ENCODE results near the gene CAMK2A.

CAMK2A gene

DNA sequence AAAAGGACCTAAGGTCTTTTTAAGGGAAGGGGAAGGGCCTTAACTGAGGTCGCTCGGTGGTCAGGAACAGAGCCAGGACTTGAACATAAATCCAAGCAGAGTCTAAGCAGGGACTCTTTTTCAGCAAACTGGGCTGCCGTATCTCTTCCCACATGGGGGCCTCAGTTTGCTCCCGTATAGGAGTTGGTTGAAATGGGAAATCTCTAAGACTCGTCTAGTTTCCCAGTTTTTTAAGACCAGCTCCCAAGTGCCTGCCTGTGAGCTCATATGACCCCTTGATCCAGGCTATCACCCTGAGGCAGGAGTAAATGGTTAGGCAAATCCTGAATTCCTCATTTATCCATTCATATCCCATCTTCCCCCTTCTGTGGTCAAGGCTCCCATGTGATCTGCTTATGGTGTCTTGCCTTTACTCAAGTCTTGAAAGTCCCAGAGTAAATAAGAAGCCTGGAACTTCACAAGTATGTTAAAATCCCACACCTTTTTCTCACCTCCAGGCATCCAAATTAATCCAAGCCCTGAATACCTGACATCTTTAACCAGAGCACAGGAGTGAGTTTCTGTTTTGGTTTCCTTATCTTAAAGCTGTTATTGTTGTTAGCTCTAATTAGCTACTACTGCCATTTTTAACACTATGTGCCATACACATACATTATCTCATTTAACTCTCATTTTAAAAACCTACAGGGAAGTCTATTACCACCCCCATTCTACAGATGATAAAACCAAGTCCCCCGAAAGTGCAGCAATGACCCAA, 10.2 kb upstream of the CAMK2A start:
- DNase-seq, result no peak

DNA sequence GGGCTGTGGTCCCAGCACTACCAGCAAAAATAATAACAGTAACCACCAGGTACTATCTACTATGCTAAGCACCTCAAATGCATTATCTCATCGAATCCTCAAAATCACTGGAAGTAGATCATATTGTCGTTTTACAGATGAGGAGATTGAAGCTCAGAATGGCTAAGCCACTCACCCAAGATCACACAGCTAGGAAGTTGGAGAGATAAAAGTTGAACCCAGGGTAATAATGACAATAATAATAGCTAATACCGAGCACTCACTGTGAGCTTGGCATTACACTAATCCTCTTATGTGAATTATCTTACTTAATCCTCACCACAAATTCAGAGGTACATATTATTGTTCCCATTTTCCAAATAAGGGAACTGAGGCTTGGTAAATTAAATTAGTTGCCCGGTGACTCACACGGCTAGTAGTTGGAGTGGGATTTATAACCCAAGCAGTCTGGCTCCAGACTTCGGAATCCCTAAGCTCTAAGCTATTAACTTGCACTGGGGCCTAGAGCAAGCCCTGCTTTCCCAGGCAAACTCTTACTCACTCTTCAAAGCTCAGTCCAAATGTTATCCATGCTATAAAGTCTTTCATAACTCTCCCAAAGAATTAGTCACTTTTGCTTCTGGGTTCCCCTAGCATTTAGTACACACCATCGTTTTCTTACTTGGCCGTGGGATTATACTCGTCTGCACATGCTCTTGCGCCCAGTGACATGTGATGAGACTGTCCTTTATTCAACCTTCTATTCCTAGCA, 9.3 kb upstream of the CAMK2A start:
- DNase-seq, result no peak

DNA sequence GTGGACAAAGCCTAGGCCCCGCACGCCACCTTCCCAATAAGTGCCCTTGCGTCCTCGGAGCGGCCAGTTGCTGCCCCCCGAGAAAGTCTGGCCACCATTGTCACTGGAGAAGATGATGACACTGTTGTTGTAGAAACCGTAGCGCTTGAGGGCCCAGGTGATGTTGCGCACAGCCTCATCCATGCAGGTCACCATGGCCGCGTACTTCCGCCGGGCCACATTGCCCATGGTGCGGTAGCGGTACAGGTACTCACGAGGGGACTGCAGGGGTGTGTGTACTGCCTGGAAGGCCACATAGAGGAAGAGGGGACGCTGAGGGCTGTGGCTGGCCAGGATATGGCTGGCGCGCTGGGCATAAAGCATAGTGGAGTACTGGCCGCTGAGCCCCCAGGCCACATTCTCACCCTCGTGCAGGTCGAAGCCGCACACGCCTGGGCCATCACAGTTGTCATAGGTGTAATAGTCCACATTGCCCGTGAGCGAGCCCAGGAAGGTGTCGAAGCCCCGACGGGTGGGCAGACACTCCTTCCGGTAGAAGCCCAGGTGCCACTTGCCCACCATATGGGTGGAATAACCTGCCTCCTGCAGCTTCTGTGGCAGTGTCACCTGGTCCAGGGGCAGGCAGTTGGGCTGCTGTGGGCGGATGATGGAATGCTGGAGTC, 8.5 kb upstream of the CAMK2A start:
- DNase-seq, result no peak

DNA sequence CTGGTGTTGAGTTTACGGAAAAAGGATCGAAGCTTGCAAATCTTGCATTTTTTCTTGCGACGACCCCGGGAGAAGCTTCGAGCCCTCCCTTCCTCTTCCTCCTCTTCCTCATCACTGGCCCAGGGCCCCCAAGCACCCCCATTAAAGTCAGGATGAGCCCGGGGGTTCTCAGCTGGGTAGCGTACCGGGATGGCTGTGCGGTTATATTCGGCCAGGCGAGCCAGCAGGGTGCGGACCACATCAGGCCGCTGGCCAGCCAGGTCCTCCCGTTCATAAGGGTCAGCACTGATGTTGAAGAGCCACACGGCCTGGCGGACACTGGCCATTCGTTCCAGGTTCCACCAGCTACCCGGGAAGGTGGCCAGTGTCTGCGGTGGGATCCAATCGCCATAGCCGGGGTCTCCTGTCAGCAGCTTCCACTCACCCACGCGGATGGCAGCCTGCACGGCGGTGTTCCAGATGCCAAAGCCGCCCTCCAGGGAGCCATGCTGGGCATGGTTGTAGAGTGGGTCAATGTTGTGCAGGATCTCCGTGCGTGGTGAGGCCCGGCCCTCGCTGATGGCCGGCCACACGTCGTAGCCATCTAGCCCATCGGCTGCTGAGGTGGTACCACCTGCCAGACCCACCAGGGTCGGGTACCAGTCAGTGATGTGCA, 7.8 kb upstream of the CAMK2A start:
- DNase-seq, result no peak

DNA sequence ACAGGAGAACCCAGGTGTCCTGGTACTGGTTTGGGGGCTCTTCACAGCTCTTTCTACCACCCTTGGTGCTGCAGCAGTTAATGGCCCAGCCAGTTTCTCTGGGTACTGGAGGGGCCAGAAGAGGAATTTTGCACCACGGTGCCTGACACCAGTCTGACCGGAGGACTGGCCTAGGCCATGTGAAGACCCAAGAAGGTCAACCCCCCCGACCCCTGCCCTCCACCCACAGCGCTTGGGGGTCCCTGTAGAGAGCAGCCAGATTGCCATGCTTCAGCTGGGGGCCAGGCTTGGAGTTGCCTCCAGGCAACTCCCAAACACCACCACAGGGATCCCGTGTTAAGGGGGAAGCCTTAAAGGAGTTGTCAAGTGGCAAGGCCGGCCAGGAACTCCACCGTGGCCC, 6.9 kb upstream of the CAMK2A start:
- no peak for DNase-seq

DNA sequence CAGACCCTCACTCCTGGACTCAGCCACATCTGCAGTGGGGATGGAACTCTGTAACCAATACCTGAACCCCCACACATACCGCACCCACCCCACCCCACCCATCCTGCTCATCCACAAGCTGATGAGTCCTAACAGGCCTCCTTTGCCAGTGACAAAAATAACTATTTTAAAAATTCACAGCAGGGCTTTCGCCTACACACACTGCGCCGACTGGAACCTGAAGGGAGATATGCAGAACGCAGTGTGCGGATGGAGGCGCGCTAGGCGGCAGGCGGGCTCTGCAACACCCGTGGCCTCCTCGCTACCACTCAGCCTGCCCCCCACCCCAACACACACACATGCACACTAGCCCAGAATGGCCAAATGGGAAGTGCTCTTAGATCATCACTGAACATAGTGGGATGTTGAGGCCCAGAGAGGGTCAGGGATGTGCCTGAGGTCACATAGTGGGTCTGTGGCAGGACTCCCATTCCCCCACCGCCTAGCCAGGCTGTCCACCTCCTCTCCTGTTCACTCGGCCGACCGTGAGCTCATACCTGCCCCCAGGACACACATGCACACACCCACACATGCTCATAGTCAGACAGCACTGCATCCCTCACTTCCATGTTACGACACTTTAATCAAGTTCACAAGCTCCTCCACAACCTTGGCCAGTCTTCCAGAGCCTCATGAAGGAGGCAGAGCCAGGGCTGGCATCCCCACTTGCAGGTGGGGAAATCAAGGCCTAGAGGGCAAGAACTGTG, 6.3 kb upstream of the CAMK2A start:
- DNase-seq, result no peak

DNA sequence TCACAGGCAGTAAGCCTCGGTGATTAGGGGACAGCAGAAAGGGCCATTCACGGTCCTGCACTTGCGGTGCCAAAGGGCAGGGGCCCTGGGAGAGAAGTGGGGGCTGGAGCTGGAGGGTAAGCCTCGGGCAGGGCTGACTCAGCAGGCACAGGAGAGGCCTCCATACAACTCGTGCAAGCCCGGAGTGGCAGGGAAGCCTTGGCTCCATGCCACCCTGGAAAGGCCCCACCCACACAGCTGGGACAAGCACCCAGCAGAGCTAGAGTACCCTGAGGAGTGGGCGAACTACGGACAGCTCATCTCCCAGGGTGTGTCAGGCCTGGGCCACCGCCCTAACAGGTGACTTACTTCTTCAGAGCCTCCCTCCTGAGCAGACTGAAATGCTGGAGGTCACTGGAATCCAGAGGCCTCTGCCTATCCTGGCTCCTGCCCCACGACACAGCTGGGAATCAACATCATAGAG, 5.6 kb upstream of the CAMK2A start:
- no peak for DNase-seq

DNA sequence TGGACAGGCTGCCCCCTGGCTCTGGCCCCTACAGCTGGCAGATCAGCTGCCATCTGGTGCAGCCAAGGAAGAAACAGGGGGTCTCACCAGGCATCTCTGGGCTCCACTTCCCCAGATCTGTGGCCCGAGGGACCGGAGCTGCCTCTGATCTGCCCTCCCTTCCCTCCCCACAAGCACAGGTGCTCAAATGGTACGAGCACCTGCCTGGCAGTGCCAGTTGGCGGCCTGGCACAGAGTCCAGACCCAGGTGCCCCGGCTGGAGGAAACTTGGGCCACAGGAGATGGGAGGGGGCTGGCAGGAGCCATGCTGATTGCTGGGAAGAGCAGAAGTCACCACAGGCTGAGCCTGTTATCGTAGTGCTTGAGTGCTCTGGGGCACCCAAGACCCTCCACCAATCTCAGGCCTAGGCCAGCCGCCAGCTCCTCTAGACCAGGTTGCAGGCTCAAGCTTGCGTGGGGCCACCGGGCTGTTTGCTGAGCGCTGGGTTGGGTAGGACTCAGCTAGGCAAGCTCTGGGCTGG, 5.0 kb upstream of the CAMK2A start:
- no peak for DNase-seq

DNA sequence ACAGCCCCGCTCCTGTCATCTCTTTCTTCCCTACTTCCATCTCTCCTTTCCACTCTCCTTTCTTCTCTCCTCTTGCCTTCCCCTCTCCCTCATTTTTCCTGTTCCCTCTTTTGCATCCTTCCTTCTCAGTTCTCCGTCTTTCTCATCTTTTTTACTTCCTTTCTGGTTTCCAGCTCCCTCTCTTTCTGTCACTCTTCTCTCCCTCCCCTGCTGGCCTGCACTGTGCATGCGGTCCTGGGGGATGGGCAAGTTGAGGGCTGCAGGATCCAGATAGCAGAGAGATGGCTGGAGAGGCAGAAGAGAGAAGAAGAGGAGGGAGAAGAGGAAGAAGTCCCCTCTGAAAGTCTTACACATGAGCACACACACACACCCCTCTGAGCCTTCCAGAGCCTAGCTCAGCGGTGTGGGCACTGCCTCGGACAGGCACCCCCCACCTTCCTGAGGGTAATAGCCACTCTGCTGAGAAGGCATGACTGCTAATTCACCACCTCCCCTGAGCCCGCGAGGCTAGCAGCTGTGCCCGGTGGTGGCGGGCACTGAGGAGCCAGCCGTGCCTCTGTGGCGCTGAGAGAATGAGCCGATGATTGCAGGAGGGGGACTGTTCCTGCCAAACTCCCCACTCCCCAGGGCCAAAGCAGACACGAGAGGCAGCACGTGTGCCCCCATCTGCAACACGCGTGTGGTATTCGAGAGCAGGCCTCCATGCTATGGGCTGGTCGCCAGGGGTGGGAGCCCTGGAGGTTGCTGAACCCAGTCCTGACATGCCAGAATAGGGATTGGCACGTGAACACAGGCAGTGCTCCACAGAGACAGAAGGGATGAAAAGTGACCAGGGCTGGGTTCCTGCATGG, 3.7 kb upstream of the CAMK2A start:
- no peak for DNase-seq

DNA sequence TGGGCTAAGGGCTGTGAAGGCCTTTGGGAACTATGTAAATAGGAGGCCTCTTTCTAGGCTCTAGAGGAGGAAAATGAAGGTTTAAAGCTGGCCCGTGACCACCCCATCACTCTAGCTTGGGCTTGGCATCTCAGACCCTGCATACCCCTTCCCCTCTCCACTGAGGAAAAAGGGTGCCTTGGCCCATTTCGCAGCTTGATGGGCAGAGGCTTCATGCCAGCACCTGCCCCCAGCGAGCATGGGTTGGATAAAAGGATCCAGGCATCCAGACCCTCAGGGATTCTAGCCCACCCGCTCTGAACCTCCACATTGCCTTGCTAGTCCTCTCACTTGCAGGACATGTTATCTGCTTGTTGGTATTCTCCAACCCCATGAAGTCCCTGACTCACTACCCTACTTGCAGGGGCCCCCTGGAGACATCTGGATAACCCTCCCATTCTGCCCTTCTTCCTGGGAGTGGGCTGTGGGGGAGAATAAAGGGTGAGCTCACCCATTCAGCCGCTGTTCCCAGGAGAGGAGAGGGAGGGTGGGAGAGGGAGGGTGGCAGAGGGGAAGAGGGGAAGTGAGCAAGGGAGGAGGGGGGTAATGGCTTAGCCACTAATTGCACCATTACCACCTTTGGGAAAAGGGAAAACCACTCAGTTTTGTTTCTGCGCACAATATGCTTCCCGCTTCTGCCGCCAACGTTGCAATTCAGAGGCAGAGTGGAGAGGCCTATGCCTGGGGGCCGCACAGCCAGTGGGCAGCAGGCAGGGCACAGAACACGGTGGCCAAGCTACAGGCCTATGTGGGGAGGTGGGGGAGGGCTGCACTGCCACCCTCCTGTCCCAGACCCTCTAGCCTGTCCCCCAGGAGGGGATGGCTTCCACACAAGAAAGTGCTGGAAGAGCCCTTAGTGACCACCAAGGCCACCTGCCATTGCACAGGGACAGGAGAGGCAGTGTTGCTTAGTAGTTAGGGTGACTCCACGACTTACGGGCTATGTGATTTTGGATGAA, 2.1 kb upstream of the CAMK2A start:
- DNase-seq, result no peak

DNA sequence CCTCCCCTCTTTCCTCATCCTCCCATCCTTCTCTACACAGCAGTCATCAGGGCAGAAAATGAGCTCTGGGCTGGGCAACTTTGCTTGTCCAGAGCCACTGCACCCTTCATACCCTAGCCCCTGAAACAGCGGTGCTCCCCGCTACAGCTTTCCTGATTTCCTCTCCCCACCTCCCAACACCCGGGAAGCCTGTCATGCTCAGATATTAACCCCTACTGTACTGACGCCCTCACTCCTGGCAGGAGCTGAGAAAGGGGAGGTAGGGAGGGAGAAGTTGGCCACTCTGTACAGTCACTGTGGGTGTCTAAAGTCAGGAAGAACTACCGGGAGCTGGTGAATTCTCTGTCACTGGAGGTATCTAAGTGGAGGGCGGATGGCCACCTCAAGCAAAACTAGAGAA, 782 bp downstream of the CAMK2A start:
- no peak for DNase-seq

DNA sequence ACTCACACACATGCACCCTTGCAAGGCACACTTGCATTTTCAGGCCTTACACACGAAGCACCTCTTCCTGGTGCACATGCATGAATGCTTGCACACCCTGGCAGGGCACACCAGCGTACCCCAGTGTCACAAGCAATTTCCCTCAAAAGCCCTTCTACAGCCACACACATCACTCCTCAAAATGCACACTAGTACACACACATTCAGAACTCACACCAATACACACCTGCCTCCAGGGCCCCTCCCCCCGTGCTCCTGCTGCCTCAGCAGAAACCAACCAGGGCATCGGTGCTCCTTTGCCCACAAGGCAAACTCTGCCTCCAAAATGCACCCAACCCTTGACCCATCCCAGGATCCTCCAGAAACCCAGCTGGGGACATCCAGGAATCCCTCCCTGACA, 1.2 kb downstream of the CAMK2A start:
- DNase-seq, result no peak

DNA sequence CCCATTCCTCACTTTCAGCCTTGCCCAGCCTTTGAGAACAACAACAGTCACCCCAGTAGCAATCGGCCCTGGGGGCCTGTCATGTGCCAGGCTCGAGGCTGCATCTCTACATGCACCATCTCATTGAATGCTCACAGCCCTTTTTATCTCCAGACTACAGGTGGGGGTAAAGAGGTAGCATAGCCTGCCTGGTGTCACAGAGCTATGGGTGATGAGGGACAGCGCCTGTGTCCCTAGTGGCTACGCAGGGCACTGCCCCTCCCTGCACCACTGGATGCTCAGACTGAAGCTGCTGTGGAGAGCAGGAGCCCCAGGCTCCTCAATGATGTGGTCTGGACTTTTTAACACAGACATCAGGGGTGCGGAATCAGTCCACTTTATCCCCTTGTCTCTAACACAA, 2.8 kb downstream of the CAMK2A start:
- DNase-seq, result no peak

DNA sequence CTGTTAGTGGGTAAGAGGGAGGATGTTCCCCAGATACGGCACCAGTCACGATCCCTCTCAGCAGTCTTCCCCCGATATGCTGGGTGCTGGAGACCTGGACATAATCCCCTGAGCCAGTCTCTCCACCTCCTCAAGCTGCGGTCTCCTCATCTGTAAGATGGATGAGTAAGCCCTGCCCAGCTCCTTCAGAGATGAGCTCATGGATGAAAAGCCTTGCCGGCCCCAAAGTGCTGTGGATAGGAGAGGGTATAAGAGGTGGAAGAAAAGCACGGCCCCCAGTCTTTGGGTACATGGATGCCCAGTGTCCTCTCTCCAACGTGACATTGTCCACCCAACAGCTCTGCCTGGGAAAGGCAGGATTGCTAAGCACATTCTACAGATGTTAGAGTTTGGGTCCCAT, 4.5 kb downstream of the CAMK2A start:
- no peak for DNase-seq

DNA sequence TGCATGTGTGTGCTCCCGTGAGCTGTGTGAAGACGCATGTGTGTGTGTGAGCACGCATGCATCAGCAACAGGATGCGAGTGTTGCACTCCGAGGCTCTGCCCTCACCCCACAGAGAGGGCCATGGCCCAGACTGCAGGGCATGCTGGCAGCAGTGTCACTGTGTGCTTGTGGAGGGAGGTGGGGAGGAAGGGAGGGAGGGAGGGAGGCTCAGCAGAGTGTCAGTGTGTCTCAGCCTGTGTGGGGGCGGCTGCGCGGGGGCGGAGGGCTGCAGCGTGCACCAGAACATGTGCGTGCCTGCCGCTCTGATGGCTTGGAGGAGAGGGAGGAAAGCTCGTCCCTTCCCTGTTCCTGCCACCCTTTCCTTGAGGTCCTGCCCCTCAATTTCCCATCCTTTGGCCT, 5.3 kb downstream of the CAMK2A start:
- DNase-seq, result no peak

DNA sequence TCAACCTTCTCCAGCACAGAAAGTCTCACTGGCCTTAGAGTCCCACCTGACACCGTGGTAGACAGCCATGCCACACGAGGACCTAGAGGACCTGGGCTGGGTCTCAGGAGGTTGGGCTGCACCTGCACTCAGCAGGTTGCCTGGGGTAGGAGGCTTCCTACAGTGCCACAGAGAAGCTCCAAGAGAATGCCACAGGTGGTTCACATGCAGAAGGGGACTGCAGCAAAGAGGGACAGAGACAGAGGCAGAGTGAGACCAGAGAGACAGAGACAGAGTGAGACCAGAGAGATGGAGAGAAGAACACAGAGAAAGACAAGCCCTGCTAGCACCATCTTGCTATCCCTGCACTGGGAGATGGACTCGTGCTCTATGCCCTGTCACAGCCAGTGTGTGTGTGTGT, 5.7 kb downstream of the CAMK2A start:
- no peak for DNase-seq

DNA sequence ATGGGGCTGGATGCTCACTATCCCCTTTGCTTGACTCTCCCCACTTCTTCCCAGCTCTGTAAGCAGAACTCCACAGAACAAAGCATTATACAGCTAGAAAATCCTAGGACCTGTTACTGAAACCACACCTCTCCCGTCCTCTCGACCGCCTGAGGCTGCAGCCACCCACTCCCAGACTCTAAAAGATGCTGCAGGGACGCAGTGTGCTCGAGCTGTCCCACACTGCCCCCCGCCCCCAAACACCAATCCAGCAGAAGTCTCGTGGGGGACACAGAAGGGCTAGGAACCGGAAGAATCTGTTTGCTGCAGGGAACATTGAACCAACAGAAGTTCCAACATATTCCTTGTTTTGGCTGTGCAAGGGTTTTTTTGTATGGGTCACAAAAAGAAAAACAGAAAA, 7.6 kb downstream of the CAMK2A start:
- DNase-seq, result no peak

DNA sequence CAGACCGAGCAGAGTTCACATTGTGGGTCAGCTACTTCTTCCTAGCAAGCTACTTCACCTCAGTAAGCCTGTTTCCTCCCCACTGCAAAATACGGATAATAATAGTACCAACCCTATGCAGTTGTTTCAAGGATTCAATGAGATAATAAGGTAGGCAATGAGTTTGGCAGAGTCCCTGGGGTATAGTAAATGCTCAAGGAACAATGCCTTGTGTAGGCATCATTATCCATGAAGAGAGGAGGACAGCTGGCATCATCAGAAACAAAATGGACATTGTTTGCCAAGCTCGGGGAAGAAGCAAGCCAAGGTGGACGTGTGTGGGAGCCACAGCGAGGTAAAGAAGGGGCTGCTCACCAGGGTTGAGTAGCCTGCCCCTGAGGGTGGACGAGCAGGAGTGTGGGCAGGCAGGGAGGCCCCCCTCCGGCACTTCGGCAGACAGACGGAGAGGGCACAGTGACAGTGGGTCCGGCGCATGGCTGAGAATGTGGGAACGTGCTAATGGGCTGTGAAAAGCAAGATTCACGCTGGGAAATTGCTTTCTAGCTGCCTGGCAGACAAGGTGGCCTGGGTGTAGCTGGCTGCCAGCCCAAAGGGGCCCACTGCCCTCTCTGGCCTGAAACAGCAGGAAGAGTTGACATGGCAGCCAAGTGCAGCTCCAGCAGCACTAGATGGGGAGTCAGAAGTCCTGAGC, 10.1 kb downstream of the CAMK2A start:
- DNase-seq, result no peak

DNA sequence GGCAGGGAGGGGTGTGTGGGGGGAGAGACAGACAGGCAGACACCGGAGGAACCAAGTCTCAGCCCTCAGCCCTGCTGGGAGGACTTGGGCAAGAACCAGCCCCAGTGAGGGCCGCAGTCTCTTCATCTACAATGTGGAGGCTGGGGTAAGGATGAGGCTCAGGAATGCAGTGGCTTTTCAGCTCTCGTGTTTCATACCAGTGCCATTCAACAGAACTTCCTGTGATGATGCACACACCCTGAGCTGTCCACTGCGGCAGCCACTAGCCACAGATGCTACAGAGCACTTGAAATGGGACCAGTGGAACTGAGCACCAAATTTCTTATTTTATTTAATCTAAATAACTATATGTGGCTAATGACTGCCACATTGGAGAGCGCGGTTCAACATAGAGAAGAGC, 10.7 kb downstream of the CAMK2A start:
- no peak for DNase-seq
